GM12878 (cell line): Measurements from ENCODE around the gene TUBB3. TPM values are rescaled to one million over a fixed set of nuclear protein-coding genes. Genes with fewer than 3 reads are reported as not detected.
A peak's percentile ranks its signal among the peaks of the same experiment; 100 is the strongest.

Experiments
- ATAC-seq: fragments of 200-7000 bp; cut with Tn5 transposase; 3 replicates; pipeline ENCODE4 v1.9.1; 2020; ENCODE audit warnings: mild to moderate bottlenecking, moderate library complexity
- BruUV-seq: library from RNA; stranded (reverse); fragments of 400-500 nt; replicated peaks from 2 replicates; lab custom pipeline; 2021; lab: Mats Ljungman, UMichigan
- CTCF ChIA-PET: fragments of 300-600 bp; sonication (Branson Sonifier 250); formaldehyde crosslinking; extraction: SDS; loops from one replicate; lab custom pipeline; 2021; ENCODE audit warnings: inconsistent platforms; lab: Yijun Ruan, JAX
- POLR2A ChIA-PET: fragments of 350-600 bp; formaldehyde crosslinking; extraction: SDS; loops from one replicate; lab custom pipeline; 2021; ENCODE audit warnings: inconsistent platforms; lab: Charles Lee
- RAD21 ChIA-PET: fragments of 300-600 bp; sonication (Branson Sonifier 250); formaldehyde crosslinking; loops from one replicate; lab custom pipeline; 2023; ENCODE audit warnings: antibody characterized with exemption; ENCODE audit not compliant: unreplicated experiment; lab: Charles Lee
- SMC1A ChIA-PET: fragments of 300-600 bp; sonication (Branson Sonifier 250); formaldehyde crosslinking; loops from one replicate; lab custom pipeline; 2023; ENCODE audit not compliant: unreplicated experiment, uncharacterized antibody; lab: Charles Lee
- DNase-seq: peaks from one replicate; pipeline ENCODE4 v3.0.0-alpha.2; 2011; ENCODE audit warnings: low read depth, low spot score
- FAIRE-seq: peaks from 3 replicates; lab custom pipeline; 2011; peaks lifted over from hg19 to GRCh38; lab: Jason Lieb, UNC
- H2AFZ ChIP-seq: 2 replicates; pipeline ENCODE4 v1.6.0; 2011; ENCODE audit warnings: low read depth, low read length, control low read depth; ENCODE audit not compliant: control insufficient read depth
- H3K27ac ChIP-seq: 2 replicates; pipeline ENCODE4 v1.5.1; 2011; ENCODE audit warnings: control low read depth; ENCODE audit not compliant: control insufficient read depth, insufficient read depth
- H3K27me3 ChIP-seq, 2 experiments: replicated peaks in 1 of 2; 2 replicates each; pipeline versions ENCODE4 v1.6.0 to v1.6.1; 2011; ENCODE audit warnings: low read length in 1 of 2; ENCODE audit not compliant: control insufficient read depth in 2 of 2, insufficient read depth in 2 of 2
- H3K36me3 ChIP-seq, 2 experiments: 2 replicates each; pipeline ENCODE4 v1.5.1; 2011; ENCODE audit warnings: low read length in 1 of 2; ENCODE audit not compliant: control insufficient read depth in 2 of 2, insufficient read depth in 2 of 2
- H3K4me1 ChIP-seq: 2 replicates; pipeline ENCODE4 v1.6.1; 2011; ENCODE audit warnings: mild to moderate bottlenecking, low read length, moderate library complexity, mixed read lengths; ENCODE audit not compliant: control insufficient read depth, insufficient read depth
- H3K4me2 ChIP-seq: 2 replicates; pipeline ENCODE4 v1.6.0; 2011; ENCODE audit warnings: control low read depth; ENCODE audit not compliant: control insufficient read depth, insufficient read depth
- H3K4me3 ChIP-seq: fragments of 200-600 bp; sonication (generic); 2 replicates; pipeline ENCODE4 v1.5.1; 2016
- H3K79me2 ChIP-seq: 2 replicates; pipeline ENCODE4 v1.6.0; 2011; ENCODE audit warnings: low read length; ENCODE audit not compliant: control insufficient read depth, insufficient read depth
- H3K9ac ChIP-seq: 2 replicates; pipeline ENCODE4 v1.8.0; 2011; ENCODE audit warnings: low read length, control low read depth, mixed read lengths; ENCODE audit not compliant: control insufficient read depth, insufficient read depth
- H3K9me3 ChIP-seq: replicated peaks from 3 replicates; pipeline ENCODE4 v1.5.1; 2011; ENCODE audit warnings: mild to moderate bottlenecking, low read length; ENCODE audit not compliant: control insufficient read depth, insufficient read depth
- H4K20me1 ChIP-seq: 2 replicates; pipeline ENCODE4 v1.6.0; 2011; ENCODE audit not compliant: control insufficient read depth, insufficient read depth
- ATF7 ChIP-seq: fragments of 450-650 bp; IDR thresholded peaks from 2 replicates; pipeline ENCODE4 v1.6.1; 2016; ENCODE audit warnings: low read depth, mild to moderate bottlenecking
- EED ChIP-seq: sonication (generic); IDR thresholded peaks from 2 replicates; pipeline ENCODE4 v1.6.1; 2016; ENCODE audit warnings: antibody characterized with exemption, low read depth
- EGR1 ChIP-seq, 2 experiments: IDR thresholded peaks; 1 replicate in 1 of 2; 2 replicates in 1 of 2; pipeline ENCODE4 v1.6.1; 2011 to 2012; ENCODE audit warnings: low read depth in 2 of 2, low read length in 2 of 2, borderline replicate concordance in 1 of 2, mild to moderate bottlenecking in 1 of 2, moderate library complexity in 1 of 2
- FOXK2 ChIP-seq: fragments of 450-650 bp; IDR thresholded peaks from 2 replicates; pipeline ENCODE4 v1.6.1; 2017; ENCODE audit warnings: mild to moderate bottlenecking, moderate library complexity
- IKZF1 ChIP-seq: fragments of 450-650 bp; conservative IDR thresholded peaks from 2 replicates; pipeline ENCODE4 v1.6.1; 2017; ENCODE audit warnings: antibody characterized with exemption, mild to moderate bottlenecking
- IKZF2 ChIP-seq, 2 experiments: fragments of 450-650 bp; IDR thresholded peaks; 2 replicates each; pipeline ENCODE4 v1.6.1; 2017; ENCODE audit warnings: mild to moderate bottlenecking in 2 of 2, moderate library complexity in 2 of 2
- IRF4 ChIP-seq: IDR thresholded peaks from 2 replicates; pipeline ENCODE4 v1.6.1; 2011; ENCODE audit warnings: low read depth, low read length
- KLF5 ChIP-seq: fragments of 450-650 bp; IDR thresholded peaks from 2 replicates; pipeline ENCODE4 v1.6.1; 2014; ENCODE audit warnings: mild to moderate bottlenecking; ENCODE audit not compliant: partially characterized antibody
- LARP7 ChIP-seq: fragments of 450-650 bp; IDR thresholded peaks from 2 replicates; pipeline ENCODE4 v1.6.1; 2017; ENCODE audit warnings: mild to moderate bottlenecking
- MXI1 ChIP-seq: fragments of 150-350 bp; IDR thresholded peaks from 2 replicates; pipeline ENCODE4 v1.6.1; 2011; ENCODE audit warnings: low read depth, mild to moderate bottlenecking, inconsistent platforms, low read length, improper control_type of control experiment
- NFXL1 ChIP-seq: fragments of 450-650 bp; IDR thresholded peaks from 2 replicates; pipeline ENCODE4 v1.6.1; 2017; ENCODE audit warnings: antibody characterized with exemption, mild to moderate bottlenecking, borderline replicate concordance
- NRF1 ChIP-seq: conservative IDR thresholded peaks from 2 replicates; pipeline ENCODE4 v1.6.1; 2011; ENCODE audit warnings: mild to moderate bottlenecking, low read depth, low read length, improper control_type of control experiment
- RB1 ChIP-seq: fragments of 450-650 bp; formaldehyde crosslinking; IDR thresholded peaks from 2 replicates; pipeline ENCODE4 v1.6.1; 2017; ENCODE audit warnings: mild to moderate bottlenecking, borderline replicate concordance
- RCOR1 ChIP-seq: conservative IDR thresholded peaks from 2 replicates; pipeline ENCODE4 v1.6.1; 2012; ENCODE audit warnings: low read depth, low read length, improper control_type of control experiment
- RELA ChIP-seq: fragments of 450-650 bp; IDR thresholded peaks from 2 replicates; pipeline ENCODE4 v1.8.0; 2014; ENCODE audit warnings: borderline replicate concordance; ENCODE audit not compliant: partially characterized antibody
- RUNX3 ChIP-seq: IDR thresholded peaks from 2 replicates; pipeline ENCODE4 v1.6.1; 2012; ENCODE audit warnings: low read length, inconsistent platforms
- SPI1 ChIP-seq: IDR thresholded peaks from 2 replicates; pipeline ENCODE4 v1.6.1; 2011; ENCODE audit warnings: low read depth, mild to moderate bottlenecking, low read length, moderate library complexity, borderline replicate concordance; ENCODE audit not compliant: insufficient read depth
- SREBF2 ChIP-seq: IDR thresholded peaks from 2 replicates; pipeline ENCODE4 v1.6.1; 2012; ENCODE audit warnings: mild to moderate bottlenecking, low read length
- TCF7 ChIP-seq: IDR thresholded peaks from 2 replicates; pipeline ENCODE4 v1.6.1; 2014; ENCODE audit warnings: antibody characterized with exemption, borderline replicate concordance
- ZSCAN29 ChIP-seq: fragments of 450-650 bp; IDR thresholded peaks from 2 replicates; pipeline ENCODE4 v1.6.1; 2017; ENCODE audit warnings: mild to moderate bottlenecking, moderate library complexity
- WGBS: methylation state at CpG from one replicate; pipeline ENCODE4 v1.1.6; 2016; ENCODE audit warnings: low lambda C conversion rate; ENCODE audit not compliant: insufficient replicate concordance, insufficient coverage; ENCODE audit errors: missing lambda C conversion rate; 5-methylcytosine and 5-hydroxymethylcytosine counted together
- in situ Hi-C: fragments of 300-500 bp; cut with MboI; formaldehyde crosslinking; loops from 9 replicates; pipeline ENCODE4 v1.14.3; 2018; ENCODE audit warnings: mixed read lengths
- intact Hi-C: fragments of 100-400 bp; cut with micrococcal nuclease; formaldehyde crosslinking; loops from one replicate; pipeline ENCODE4 v1.14.2; 2022; ENCODE audit not compliant: unreplicated experiment
- polyA plus RNA-seq, 11 experiments: library from polyadenylated mRNA; depleted of rRNA in 4 of 11; unstranded in 6 of 11; stranded (reverse) in 5 of 11; fragments of >200 nt; fragmentation: Nextera tagmentation in 4 of 11; fragmentation: Illumina TruSeq in 1 of 11; extraction: Ambion mirVana in 4 of 11; extraction: Trizol in 1 of 11; gene quantifications; 1 replicate in 1 of 11; 2 replicates in 10 of 11; pipeline versions ENCODE4 v1.2.1 to v1.2.3, GENCODE V29; 2011 to 2016; ENCODE audit warnings: inconsistent platforms in 2 of 11, missing spikeins in 2 of 11, low read depth in 1 of 11
- total RNA-seq, 4 experiments: library from RNA; depleted of rRNA in 3 of 4; stranded (reverse); fragments of >200 nt in 3 of 4; fragmentation: Illumina TruSeq in 1 of 4; extraction: Trizol in 1 of 4; gene quantifications; 2 replicates each; pipeline versions ENCODE4 v1.2.1 to v1.2.3, GENCODE V29; 2013 to 2021
- TF ChIP-seq, protein P1 (sequence below), 3 experiments: IDR thresholded peaks in 2 of 3; conservative IDR thresholded peaks in 1 of 3; 2 replicates each; pipeline ENCODE4 v1.5.1; 2011; ENCODE audit warnings: low read depth in 3 of 3, low read length in 3 of 3, mild to moderate bottlenecking in 3 of 3, control low read depth in 2 of 3, moderate library complexity in 2 of 3, inconsistent platforms in 1 of 3, mixed read lengths in 1 of 3; ENCODE audit not compliant: control insufficient read depth in 2 of 3, insufficient read depth in 1 of 3; ENCODE audit errors: extremely low read depth in 1 of 3
- TF ChIP-seq, protein P2 (sequence below): fragments of 450-650 bp; IDR thresholded peaks from 2 replicates; pipeline ENCODE4 v1.6.1; 2016; ENCODE audit warnings: mild to moderate bottlenecking
- TF ChIP-seq, protein P3 (sequence below): IDR thresholded peaks from 2 replicates; pipeline ENCODE4 v1.6.1; 2012; ENCODE audit warnings: low read length, inconsistent platforms

Gene TUBB3
- total and polyA plus RNA-seq, 10 of the 15 experiments (the other 5 are each of a cell fraction or from before 2014, with no cell fraction given), result 0.09 to 2.5 (median 0.58) TPM; not detected in 1

DNA sequence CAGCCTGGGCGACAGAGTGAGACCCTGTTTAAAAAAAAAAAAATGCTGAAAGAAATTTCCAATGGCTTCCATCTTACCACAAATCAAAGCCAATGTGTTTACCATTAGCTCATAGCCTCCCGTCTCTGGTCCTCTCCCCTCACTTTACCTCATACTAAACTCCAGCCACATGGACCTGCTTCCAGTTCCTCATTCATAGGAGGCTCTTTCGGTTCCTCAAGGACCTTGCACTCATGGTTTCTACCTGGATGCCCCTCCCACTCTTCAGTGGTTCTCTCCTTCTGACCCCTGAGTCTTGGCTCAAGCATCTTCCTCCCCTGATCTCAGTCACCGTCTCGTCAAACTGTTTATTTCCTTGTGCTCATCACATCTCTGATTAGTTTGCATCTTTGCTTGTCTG lies 21.6 kb downstream of the TUBB3 start:
- in situ Hi-C loops, result no loop called here
- Histone ChIP-seq H3K9me3 (no peaks in the 10 kb centered on the region), H3K4me3 (no peak overlapping the region), H3K27me3 (peaks cover 0 to 3% of the 10 kb centered on the region in 2 experiments; a peak in 1 of 4 replicates), H3K27ac (no peak overlapping the region), H3K36me3 (no peaks in the 10 kb centered on the region), H3K9ac (no peak overlapping the region), H3K4me1 (peaks cover 23% of the 10 kb centered on the region), H3K79me2 (no peaks in the 10 kb centered on the region), H2AFZ (no peak overlapping the region), H4K20me1 (no peaks in the 10 kb centered on the region), H3K4me2 (no peak overlapping the region)
- WGBS, result 8% methylated on average over 5 of the region's 5 CpGs
- DNase-seq (peak; percentile 32), FAIRE-seq (peak; percentile 84), ATAC-seq (peak; percentile 48)
- ChIA-PET POLR2A (interaction anchor here (1.0 kb wide), 1 partner anchor 9 kb away, joined by 3 read pairs; no protein-coding TSS in a partner anchor), SMC1A (no interaction called here), CTCF (interaction anchor here (0.6 to 1.4 kb wide), 2 partner anchors 9 to 460 kb away, joined by 4 to 5 read pairs; no protein-coding TSS in a partner anchor), RAD21 (interaction anchor here (1.0 to 1.1 kb wide), 2 partner anchors 22 to 28 kb away, joined by 3 read pairs; no protein-coding TSS in a partner anchor)
- BruUV-seq, result no TSS peak
- intact Hi-C loops, result no loop called here
- TF ChIP-seq, protein P1, sequence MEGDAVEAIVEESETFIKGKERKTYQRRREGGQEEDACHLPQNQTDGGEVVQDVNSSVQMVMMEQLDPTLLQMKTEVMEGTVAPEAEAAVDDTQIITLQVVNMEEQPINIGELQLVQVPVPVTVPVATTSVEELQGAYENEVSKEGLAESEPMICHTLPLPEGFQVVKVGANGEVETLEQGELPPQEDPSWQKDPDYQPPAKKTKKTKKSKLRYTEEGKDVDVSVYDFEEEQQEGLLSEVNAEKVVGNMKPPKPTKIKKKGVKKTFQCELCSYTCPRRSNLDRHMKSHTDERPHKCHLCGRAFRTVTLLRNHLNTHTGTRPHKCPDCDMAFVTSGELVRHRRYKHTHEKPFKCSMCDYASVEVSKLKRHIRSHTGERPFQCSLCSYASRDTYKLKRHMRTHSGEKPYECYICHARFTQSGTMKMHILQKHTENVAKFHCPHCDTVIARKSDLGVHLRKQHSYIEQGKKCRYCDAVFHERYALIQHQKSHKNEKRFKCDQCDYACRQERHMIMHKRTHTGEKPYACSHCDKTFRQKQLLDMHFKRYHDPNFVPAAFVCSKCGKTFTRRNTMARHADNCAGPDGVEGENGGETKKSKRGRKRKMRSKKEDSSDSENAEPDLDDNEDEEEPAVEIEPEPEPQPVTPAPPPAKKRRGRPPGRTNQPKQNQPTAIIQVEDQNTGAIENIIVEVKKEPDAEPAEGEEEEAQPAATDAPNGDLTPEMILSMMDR (IDR thresholded peaks at IDR 0.05 in 2 of 3, conservative IDR thresholded peaks at IDR 0.05 in 1 of 3; ENCODE audit: control insufficient read depth in 2 of 3, extremely low read depth in 1 of 3, insufficient read depth in 1 of 3, low read depth in 3 of 3, low read length in 3 of 3), result no peak
- TF ChIP-seq MXI1, result no peak
- no peak for TF ChIP-seq RB1
- TF ChIP-seq, protein P2, sequence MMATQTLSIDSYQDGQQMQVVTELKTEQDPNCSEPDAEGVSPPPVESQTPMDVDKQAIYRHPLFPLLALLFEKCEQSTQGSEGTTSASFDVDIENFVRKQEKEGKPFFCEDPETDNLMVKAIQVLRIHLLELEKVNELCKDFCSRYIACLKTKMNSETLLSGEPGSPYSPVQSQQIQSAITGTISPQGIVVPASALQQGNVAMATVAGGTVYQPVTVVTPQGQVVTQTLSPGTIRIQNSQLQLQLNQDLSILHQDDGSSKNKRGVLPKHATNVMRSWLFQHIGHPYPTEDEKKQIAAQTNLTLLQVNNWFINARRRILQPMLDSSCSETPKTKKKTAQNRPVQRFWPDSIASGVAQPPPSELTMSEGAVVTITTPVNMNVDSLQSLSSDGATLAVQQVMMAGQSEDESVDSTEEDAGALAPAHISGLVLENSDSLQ, result 0 out of 2 replicates have a peak, but pooled peaks have one; percentile 6
- no peak for TF ChIP-seq RCOR1
- TF ChIP-seq KLF5, result no peak
- TF ChIP-seq IKZF2 (IDR thresholded peaks at IDR 0.05), result peak; percentile 63 to 72
- TF ChIP-seq RUNX3, result peak; percentile 71; the same call in 1 of the 2 replicates
- no peak for TF ChIP-seq RELA
- no peak for TF ChIP-seq NFXL1
- no peak for TF ChIP-seq EGR1 (IDR thresholded peaks at IDR 0.05; ENCODE audit: borderline replicate concordance in 1 of 2, low read depth in 2 of 2, low read length in 2 of 2)
- no peak for TF ChIP-seq FOXK2
- TF ChIP-seq ZSCAN29, result no peak
- peak; percentile 91 for TF ChIP-seq SPI1
- no peak for TF ChIP-seq SREBF2
- TF ChIP-seq IKZF1, result peak; percentile 45; the same call in 1 of the 2 replicates
- TF ChIP-seq LARP7, result no peak
- TF ChIP-seq ATF7, result peak; percentile 73; the same call in 1 of the 2 replicates
- no peak for TF ChIP-seq TCF7
- TF ChIP-seq IRF4, result peak; percentile 71; the same call in 1 of the 2 replicates
- TF ChIP-seq EED, result peak; percentile 82
- TF ChIP-seq NRF1, result no peak
- TF ChIP-seq, protein P3, sequence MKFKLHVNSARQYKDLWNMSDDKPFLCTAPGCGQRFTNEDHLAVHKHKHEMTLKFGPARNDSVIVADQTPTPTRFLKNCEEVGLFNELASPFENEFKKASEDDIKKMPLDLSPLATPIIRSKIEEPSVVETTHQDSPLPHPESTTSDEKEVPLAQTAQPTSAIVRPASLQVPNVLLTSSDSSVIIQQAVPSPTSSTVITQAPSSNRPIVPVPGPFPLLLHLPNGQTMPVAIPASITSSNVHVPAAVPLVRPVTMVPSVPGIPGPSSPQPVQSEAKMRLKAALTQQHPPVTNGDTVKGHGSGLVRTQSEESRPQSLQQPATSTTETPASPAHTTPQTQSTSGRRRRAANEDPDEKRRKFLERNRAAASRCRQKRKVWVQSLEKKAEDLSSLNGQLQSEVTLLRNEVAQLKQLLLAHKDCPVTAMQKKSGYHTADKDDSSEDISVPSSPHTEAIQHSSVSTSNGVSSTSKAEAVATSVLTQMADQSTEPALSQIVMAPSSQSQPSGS, result peak; percentile 42; the same call in 1 of the 2 replicates
